B cell (primary cell): ENCODE measurements around the gene NDUFAF2.

Experiments
- EZH2 ChIP-seq: IDR thresholded peaks from 2 replicates; pipeline ENCODE4 v1.6.1; 2012; ENCODE audit warnings: borderline replicate concordance, low read depth, mild to moderate bottlenecking, moderate library complexity, low read length; ENCODE audit not compliant: insufficient read depth, poor library complexity, severe bottlenecking
- TF ChIP-seq, protein P1 (sequence below): fragments of 200-600 bp; IDR thresholded peaks from one replicate; pipeline ENCODE4 v1.8.0; 2022; ENCODE audit warnings: antibody characterized with exemption, mild to moderate bottlenecking

DNA sequence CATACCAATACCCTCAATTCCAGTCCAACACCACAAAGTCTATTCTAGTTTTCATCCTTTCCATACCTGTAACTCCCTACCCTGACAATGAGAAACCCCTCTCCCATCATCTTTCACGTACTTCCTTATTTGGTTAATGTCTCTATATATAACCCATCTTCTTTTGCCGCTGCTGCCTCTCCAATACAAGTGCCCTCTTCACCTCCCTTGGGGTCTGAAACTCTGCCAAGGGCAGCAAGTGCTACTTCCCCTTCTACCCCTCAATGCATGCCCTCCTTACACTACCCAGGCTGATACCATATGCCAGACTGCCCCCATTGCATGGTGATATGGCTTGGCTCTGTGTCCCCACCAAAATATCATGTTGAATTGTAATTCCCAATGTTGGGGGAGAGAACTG is 241.6 kb downstream of the NDUFAF2 start:
- TF ChIP-seq, protein P1, sequence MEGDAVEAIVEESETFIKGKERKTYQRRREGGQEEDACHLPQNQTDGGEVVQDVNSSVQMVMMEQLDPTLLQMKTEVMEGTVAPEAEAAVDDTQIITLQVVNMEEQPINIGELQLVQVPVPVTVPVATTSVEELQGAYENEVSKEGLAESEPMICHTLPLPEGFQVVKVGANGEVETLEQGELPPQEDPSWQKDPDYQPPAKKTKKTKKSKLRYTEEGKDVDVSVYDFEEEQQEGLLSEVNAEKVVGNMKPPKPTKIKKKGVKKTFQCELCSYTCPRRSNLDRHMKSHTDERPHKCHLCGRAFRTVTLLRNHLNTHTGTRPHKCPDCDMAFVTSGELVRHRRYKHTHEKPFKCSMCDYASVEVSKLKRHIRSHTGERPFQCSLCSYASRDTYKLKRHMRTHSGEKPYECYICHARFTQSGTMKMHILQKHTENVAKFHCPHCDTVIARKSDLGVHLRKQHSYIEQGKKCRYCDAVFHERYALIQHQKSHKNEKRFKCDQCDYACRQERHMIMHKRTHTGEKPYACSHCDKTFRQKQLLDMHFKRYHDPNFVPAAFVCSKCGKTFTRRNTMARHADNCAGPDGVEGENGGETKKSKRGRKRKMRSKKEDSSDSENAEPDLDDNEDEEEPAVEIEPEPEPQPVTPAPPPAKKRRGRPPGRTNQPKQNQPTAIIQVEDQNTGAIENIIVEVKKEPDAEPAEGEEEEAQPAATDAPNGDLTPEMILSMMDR: no peak
- no peak for TF ChIP-seq EZH2
